K562 (cell line): ENCODE results near the gene NFATC2. TPM values are rescaled to one million over a fixed set of nuclear protein-coding genes. Genes with fewer than 3 reads are reported as not detected.

Experiments
- FOSL1 ChIP-seq: fragments of 200-800 bp; sonication (Bioruptor generic); conservative IDR thresholded peaks from 2 replicates; pipeline ENCODE4 v1.6.1; 2016; ENCODE audit warnings: missing genetic modification characterization, missing compliant biosample characterization
- HNRNPUL1 ChIP-seq: fragments of 200-400 bp; formaldehyde crosslinking; IDR thresholded peaks from 2 replicates; pipeline ENCODE4 v1.6.1; 2017; ENCODE audit warnings: low read length
- NCOA4 ChIP-seq: fragments of 450-650 bp; IDR thresholded peaks from 2 replicates; pipeline ENCODE4 v1.6.1; 2018; ENCODE audit warnings: mild to moderate bottlenecking; ENCODE audit not compliant: partially characterized antibody
- NEUROD1 ChIP-seq: fragments of 150-350 bp; IDR thresholded peaks from 2 replicates; pipeline ENCODE4 v1.6.1; 2014; ENCODE audit warnings: borderline replicate concordance, low read length, low read depth; ENCODE audit not compliant: partially characterized antibody
- RAD51 ChIP-seq: fragments of 450-650 bp; IDR thresholded peaks from 2 replicates; pipeline ENCODE4 v1.7.1; 2016; ENCODE audit warnings: low read depth, mild to moderate bottlenecking, borderline replicate concordance
- ZEB2 ChIP-seq: fragments of 450-650 bp; IDR thresholded peaks from 2 replicates; pipeline ENCODE4 v1.6.1; 2016
- ZNF121 ChIP-seq: sonication (generic); formaldehyde crosslinking; conservative IDR thresholded peaks from 2 replicates; pipeline ENCODE4 v1.8.0; 2022; ENCODE audit warnings: missing genetic modification reagents
- ZNF212 ChIP-seq: fragments of 450-650 bp; formaldehyde crosslinking; IDR thresholded peaks from 2 replicates; pipeline ENCODE4 v1.4.0; 2020; ENCODE audit warnings: mild to moderate bottlenecking
- ZNF584 ChIP-seq: fragments of 200-800 bp; sonication (Bioruptor generic); IDR thresholded peaks from 2 replicates; pipeline ENCODE4 v1.6.1; 2016; ENCODE audit warnings: low read depth, mild to moderate bottlenecking, missing genetic modification characterization, missing compliant biosample characterization
- ZNF644 ChIP-seq: fragments of 200-800 bp; sonication (Bioruptor generic); IDR thresholded peaks from 2 replicates; pipeline ENCODE4 v1.6.1; 2016; ENCODE audit warnings: low read depth, missing genetic modification characterization, missing compliant biosample characterization
- ZZZ3 ChIP-seq: fragments of 450-650 bp; IDR thresholded peaks from 2 replicates; pipeline ENCODE4 v1.6.1; 2016; ENCODE audit warnings: antibody characterized with exemption, mild to moderate bottlenecking, moderate library complexity
- polyA plus RNA-seq, 8 experiments: library from polyadenylated mRNA; depleted of rRNA in 4 of 8; stranded (reverse) in 5 of 8; unstranded in 3 of 8; fragments of >200 nt; fragmentation: Nextera tagmentation in 2 of 8; fragmentation: Illumina TruSeq in 1 of 8; extraction: Ambion mirVana in 2 of 8; extraction: Trizol in 1 of 8; gene quantifications; 2 replicates each; pipeline versions ENCODE4 v1.2.1 to v1.2.3, GENCODE V29; 2011 to 2014; ENCODE audit warnings: inconsistent platforms in 1 of 8, missing spikeins in 1 of 8
- total RNA-seq, 7 experiments: library from RNA; depleted of rRNA in 6 of 7; stranded (reverse); fragments of >200 nt in 6 of 7; fragmentation: Illumina TruSeq in 2 of 7; extraction: Trizol in 2 of 7; gene quantifications; 2 replicates each; pipeline versions ENCODE4 v1.2.1 to v1.2.3, GENCODE V29; 2011 to 2021; ENCODE audit warnings: low replicate concordance in 1 of 7
- TF ChIP-seq, protein P1 (sequence below): fragments of 450-650 bp; formaldehyde crosslinking; IDR thresholded peaks from 2 replicates; pipeline ENCODE4 v1.4.0; 2022; ENCODE audit warnings: missing genetic modification characterization
- TF ChIP-seq, protein P2 (sequence below): fragments of 450-650 bp; IDR thresholded peaks from 2 replicates; pipeline ENCODE4 v1.6.1; 2016; ENCODE audit warnings: mild to moderate bottlenecking, moderate library complexity

Gene NFATC2
- total and polyA plus RNA-seq, 9 of the 15 experiments (the other 6 are each of a cell fraction or from before 2014, with no cell fraction given) = 1.9 to 11.2 (median 3.0) TPM

DNA sequence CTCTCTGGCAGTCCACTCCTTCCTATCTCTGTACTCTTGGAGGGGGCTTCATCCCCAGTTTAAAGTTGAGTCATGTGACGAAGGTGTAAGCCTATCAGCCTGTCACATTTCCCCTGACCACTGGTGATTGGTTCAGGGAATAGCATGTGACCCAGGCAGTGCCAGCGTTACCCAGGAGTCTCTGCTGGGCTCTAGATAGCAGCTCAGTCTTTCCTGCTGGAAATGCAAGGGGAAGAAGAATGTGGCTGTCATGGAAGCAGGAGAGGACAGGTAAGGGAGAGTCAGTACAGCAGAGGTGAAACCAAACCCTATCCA, 35.6 kb upstream of the NFATC2 start (continued):
- TF ChIP-seq ZNF644 (tag) (no peak), FOSL1 (tag) (no peak), ZNF584 (CRISPR knock-in tag) (no peak), NEUROD1 (no peak), RAD51 (peak; percentile 85), NCOA4 (no peak), ZNF212 (no peak), ZEB2 (no peak), ZNF121 (no peak), ZZZ3 (no peak), HNRNPUL1 (no peak)
- TF ChIP-seq, protein P1, sequence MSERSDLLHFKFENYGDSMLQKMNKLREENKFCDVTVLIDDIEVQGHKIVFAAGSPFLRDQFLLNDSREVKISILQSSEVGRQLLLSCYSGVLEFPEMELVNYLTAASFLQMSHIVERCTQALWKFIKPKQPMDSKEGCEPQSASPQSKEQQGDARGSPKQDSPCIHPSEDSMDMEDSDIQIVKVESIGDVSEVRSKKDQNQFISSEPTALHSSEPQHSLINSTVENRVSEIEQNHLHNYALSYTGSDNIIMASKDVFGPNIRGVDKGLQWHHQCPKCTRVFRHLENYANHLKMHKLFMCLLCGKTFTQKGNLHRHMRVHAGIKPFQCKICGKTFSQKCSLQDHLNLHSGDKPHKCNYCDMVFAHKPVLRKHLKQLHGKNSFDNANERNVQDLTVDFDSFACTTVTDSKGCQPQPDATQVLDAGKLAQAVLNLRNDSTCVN = no peak
- TF ChIP-seq, protein P2, sequence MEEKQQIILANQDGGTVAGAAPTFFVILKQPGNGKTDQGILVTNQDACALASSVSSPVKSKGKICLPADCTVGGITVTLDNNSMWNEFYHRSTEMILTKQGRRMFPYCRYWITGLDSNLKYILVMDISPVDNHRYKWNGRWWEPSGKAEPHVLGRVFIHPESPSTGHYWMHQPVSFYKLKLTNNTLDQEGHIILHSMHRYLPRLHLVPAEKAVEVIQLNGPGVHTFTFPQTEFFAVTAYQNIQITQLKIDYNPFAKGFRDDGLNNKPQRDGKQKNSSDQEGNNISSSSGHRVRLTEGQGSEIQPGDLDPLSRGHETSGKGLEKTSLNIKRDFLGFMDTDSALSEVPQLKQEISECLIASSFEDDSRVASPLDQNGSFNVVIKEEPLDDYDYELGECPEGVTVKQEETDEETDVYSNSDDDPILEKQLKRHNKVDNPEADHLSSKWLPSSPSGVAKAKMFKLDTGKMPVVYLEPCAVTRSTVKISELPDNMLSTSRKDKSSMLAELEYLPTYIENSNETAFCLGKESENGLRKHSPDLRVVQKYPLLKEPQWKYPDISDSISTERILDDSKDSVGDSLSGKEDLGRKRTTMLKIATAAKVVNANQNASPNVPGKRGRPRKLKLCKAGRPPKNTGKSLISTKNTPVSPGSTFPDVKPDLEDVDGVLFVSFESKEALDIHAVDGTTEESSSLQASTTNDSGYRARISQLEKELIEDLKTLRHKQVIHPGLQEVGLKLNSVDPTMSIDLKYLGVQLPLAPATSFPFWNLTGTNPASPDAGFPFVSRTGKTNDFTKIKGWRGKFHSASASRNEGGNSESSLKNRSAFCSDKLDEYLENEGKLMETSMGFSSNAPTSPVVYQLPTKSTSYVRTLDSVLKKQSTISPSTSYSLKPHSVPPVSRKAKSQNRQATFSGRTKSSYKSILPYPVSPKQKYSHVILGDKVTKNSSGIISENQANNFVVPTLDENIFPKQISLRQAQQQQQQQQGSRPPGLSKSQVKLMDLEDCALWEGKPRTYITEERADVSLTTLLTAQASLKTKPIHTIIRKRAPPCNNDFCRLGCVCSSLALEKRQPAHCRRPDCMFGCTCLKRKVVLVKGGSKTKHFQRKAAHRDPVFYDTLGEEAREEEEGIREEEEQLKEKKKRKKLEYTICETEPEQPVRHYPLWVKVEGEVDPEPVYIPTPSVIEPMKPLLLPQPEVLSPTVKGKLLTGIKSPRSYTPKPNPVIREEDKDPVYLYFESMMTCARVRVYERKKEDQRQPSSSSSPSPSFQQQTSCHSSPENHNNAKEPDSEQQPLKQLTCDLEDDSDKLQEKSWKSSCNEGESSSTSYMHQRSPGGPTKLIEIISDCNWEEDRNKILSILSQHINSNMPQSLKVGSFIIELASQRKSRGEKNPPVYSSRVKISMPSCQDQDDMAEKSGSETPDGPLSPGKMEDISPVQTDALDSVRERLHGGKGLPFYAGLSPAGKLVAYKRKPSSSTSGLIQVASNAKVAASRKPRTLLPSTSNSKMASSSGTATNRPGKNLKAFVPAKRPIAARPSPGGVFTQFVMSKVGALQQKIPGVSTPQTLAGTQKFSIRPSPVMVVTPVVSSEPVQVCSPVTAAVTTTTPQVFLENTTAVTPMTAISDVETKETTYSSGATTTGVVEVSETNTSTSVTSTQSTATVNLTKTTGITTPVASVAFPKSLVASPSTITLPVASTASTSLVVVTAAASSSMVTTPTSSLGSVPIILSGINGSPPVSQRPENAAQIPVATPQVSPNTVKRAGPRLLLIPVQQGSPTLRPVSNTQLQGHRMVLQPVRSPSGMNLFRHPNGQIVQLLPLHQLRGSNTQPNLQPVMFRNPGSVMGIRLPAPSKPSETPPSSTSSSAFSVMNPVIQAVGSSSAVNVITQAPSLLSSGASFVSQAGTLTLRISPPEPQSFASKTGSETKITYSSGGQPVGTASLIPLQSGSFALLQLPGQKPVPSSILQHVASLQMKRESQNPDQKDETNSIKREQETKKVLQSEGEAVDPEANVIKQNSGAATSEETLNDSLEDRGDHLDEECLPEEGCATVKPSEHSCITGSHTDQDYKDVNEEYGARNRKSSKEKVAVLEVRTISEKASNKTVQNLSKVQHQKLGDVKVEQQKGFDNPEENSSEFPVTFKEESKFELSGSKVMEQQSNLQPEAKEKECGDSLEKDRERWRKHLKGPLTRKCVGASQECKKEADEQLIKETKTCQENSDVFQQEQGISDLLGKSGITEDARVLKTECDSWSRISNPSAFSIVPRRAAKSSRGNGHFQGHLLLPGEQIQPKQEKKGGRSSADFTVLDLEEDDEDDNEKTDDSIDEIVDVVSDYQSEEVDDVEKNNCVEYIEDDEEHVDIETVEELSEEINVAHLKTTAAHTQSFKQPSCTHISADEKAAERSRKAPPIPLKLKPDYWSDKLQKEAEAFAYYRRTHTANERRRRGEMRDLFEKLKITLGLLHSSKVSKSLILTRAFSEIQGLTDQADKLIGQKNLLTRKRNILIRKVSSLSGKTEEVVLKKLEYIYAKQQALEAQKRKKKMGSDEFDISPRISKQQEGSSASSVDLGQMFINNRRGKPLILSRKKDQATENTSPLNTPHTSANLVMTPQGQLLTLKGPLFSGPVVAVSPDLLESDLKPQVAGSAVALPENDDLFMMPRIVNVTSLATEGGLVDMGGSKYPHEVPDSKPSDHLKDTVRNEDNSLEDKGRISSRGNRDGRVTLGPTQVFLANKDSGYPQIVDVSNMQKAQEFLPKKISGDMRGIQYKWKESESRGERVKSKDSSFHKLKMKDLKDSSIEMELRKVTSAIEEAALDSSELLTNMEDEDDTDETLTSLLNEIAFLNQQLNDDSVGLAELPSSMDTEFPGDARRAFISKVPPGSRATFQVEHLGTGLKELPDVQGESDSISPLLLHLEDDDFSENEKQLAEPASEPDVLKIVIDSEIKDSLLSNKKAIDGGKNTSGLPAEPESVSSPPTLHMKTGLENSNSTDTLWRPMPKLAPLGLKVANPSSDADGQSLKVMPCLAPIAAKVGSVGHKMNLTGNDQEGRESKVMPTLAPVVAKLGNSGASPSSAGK = no peak
